HuH-7.5 (cell line): Measurements from ENCODE around the gene RASSF1.
"Not testable (repeated sequence)": the region's sequence is repeated elsewhere in the genome, so short reads cannot be mapped to it uniquely, and the experiment has no call there.

Experiments
- DNase-seq: peaks from one replicate; pipeline ENCODE4 v3.0.0; 2011; ENCODE audit warnings: low spot score

Gene RASSF1

DNA sequence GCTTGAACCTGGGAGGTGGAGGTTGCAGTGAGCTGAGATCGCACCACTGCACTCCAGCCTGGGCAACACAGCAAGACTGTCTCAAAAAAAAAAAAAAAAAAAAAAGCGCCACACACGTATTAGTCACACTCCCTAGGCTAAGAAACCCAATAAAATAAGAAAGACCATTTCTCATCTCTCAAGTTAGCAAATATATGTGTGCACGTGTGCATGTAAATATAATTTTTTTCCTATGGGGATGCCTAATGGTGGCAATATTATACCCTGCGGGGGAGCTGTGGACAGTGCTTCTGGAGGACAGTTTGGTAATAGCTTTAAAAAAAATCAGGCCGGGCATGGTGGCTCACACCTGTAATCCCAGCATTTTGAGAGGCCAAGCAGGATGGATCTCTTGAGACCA lies 56.5 kb downstream of the RASSF1 start:
- DNase-seq = not testable (repeated sequence)
